A549 treated with AZD2906 at 1 μM for 4 hours (cell line): ENCODE results near the gene CD81. TPM values are rescaled to one million over a fixed set of nuclear protein-coding genes. Genes with fewer than 3 reads are reported as not detected.

Source experiments
- total RNA-seq: library from RNA; stranded (reverse); fragments of 200-300 nt; extraction: Qiagen RNA extraction; gene quantifications from 5 replicates; pipeline ENCODE4 v1.2.3, GENCODE V29; 2022

Gene CD81
- total RNA-seq, result 305 to 439 TPM (median 424 TPM) in 5 replicates

GRCh38 chr11:2376751-2377451, at the start of gene CD81:
Gene CD81, plus strand, starts transcription at chr11:2377310. Its CDS starts 240 bp downstream, at chr11:2377550.

GRCh38 chr11:2400069-2400761, 23.1 kb downstream of the CD81 start, which contains the start of gene TSSC4:
Gene TSSC4, plus strand, starts transcription at chr11:2400750. Its CDS starts 1,884 bp downstream, at chr11:2402634.

GRCh38 chr11:2443881-2444820, 67.0 kb downstream of the CD81 start, which contains the start of gene TRPM5:
Gene TRPM5, minus strand, starts transcription at chr11:2444514. Its CDS starts 21,478 bp downstream, at chr11:2423036.

GRCh38 chr11:2444821-2445745, 68.0 kb downstream of the CD81 start, which contains the start of gene KCNQ1:
Gene KCNQ1, plus strand, starts transcription at chr11:2445008. Its CDS starts 91 bp downstream, at chr11:2445099.

Other genes starting within 250 kb of the CD81 start
- gene IGF2, start 237.9 kb upstream of the CD81 start, total RNA-seq, result 1.7 to 2.9 TPM (median 2.4 TPM) in 5 replicates
- gene INS, start 216.1 kb upstream of the CD81 start, total RNA-seq, result not detected in 5 replicates
- gene TH, start 205.5 kb upstream of the CD81 start, total RNA-seq, result 0.06 to 0.10 TPM (median 0.08 TPM) in 4 of 5 replicates, not detected in the other
- 0.06 to 0.08 TPM in 2 of 5 replicates, not detected in the others for gene ASCL2, start 106.7 kb upstream of the CD81 start, total RNA-seq
- not detected in 5 replicates for gene C11orf21, start 75.4 kb upstream of the CD81 start, total RNA-seq
- not detected in 5 replicates for gene TSPAN32, start 75.3 kb upstream of the CD81 start, total RNA-seq
- 44.9 to 80.9 TPM (median 69.5 TPM) in 5 replicates for gene TSSC4, start 23.4 kb downstream of the CD81 start, total RNA-seq
- gene TRPM5, start 67.2 kb downstream of the CD81 start, total RNA-seq, result not detected in 5 replicates
- gene KCNQ1, start 67.7 kb downstream of the CD81 start, total RNA-seq, result 0.66 to 1.1 TPM (median 0.71 TPM) in 5 replicates